ENCODE data around the gene GCC1. TPM values are rescaled to one million over a fixed set of nuclear protein-coding genes. Genes with fewer than 3 reads are reported as not detected.
A peak's percentile ranks its signal among the peaks of the same experiment; 100 is the strongest.

GCC1 gene
- total RNA-seq, 5 donors from 2014 or later (not counting 1 experiment from before 2014, with no cell fraction given): 23.8 to 29.9 (median 27.1) TPM

GRCh38 chr7:127587663-127588018, 2.2 kb upstream of the GCC1 start:
- Mint-ChIP-seq H3K36me3 (peaks cover 25% of the 10 kb centered on the region), H3K4me1 (peaks cover 57 to 67% (median 61%) of the 10 kb centered on the region in 3 donors), H3K27ac (peak overlapping the region in 1 of 2 donors; percentile 28), H3K9me3 (no peaks in the 10 kb centered on the region), H3K27me3 (no peaks in the 10 kb centered on the region), H3K4me3 (peak overlapping the region; percentile 86 to 91 (median 90))
- Histone ChIP-seq H3K27me3 (replicated peaks in 1 of 2; ENCODE audit: control insufficient read depth in 2 of 2, extremely low read depth in 1 of 2, insufficient read depth in 2 of 2, low read length in 1 of 2) (no peaks in the 10 kb centered on the region), H3K9me3 (no peaks in the 10 kb centered on the region), H3K27ac (ENCODE audit: low read length) (peak overlapping the region; percentile 58), H3K4me1 (ENCODE audit: control insufficient read depth in 1 of 2, extremely low read depth in 1 of 2, insufficient read depth in 2 of 2, low read length in 2 of 2) (peaks cover 20 to 57% of the 10 kb centered on the region in 2 experiments), H3K36me3 (ENCODE audit: control insufficient read depth in 2 of 2, extremely low read depth in 1 of 2, insufficient read depth in 1 of 2, low read length in 1 of 2) (peaks cover 9 to 34% of the 10 kb centered on the region in 2 donors), H3K4me3 (ENCODE audit: control insufficient read depth in 1 of 2, extremely low read depth in 1 of 2, low read length in 1 of 2) (peak overlapping the region; percentile 73 to 80)
- ChIA-PET POLR2A (interaction anchor here (0.6 to 1.1 kb wide), 4 partner anchors 79 to 229 kb away, joined by 3 to 4 read pairs (median 3); no protein-coding TSS in a partner anchor), CTCF (interaction anchor here in 1 of 2 donors (1.1 kb wide), 1 partner anchor 73 kb away, joined by 3 read pairs; no protein-coding TSS in a partner anchor)
- WGBS (ENCODE audit: insufficient coverage): 81% methylated on average over 5 of the region's 20 CpGs
- ATAC-seq (replicated peaks in 1 of 4) (no peak), DNase-seq (no peak)

GRCh38 chr7:127586346-127586745, 950 bp upstream of the GCC1 start:
- Mint-ChIP-seq H3K4me3 (peak overlapping the region; percentile 86 to 91 (median 90)), H3K27ac (peak overlapping the region in 1 of 2 donors; percentile 24), H3K27me3 (no peaks in the 10 kb centered on the region), H3K9me3 (no peaks in the 10 kb centered on the region), H3K4me1 (peaks cover 70 to 77% (median 70%) of the 10 kb centered on the region in 3 donors), H3K36me3 (peaks cover 28% of the 10 kb centered on the region)
- Histone ChIP-seq H3K36me3 (ENCODE audit: control insufficient read depth in 2 of 2, extremely low read depth in 1 of 2, insufficient read depth in 1 of 2, low read length in 1 of 2) (peaks cover 10 to 41% of the 10 kb centered on the region in 2 donors), H3K4me3 (ENCODE audit: control insufficient read depth in 1 of 2, extremely low read depth in 1 of 2, low read length in 1 of 2) (no peak overlapping the region), H3K27me3 (replicated peaks in 1 of 2; ENCODE audit: control insufficient read depth in 2 of 2, extremely low read depth in 1 of 2, insufficient read depth in 2 of 2, low read length in 1 of 2) (no peaks in the 10 kb centered on the region), H3K4me1 (ENCODE audit: control insufficient read depth in 1 of 2, extremely low read depth in 1 of 2, insufficient read depth in 2 of 2, low read length in 2 of 2) (peaks cover 21 to 70% of the 10 kb centered on the region in 2 experiments), H3K9me3 (no peaks in the 10 kb centered on the region), H3K27ac (ENCODE audit: low read length) (no peak overlapping the region)
- ATAC-seq (replicated peaks in 1 of 4) (no peak), DNase-seq (no peak)
- WGBS (ENCODE audit: insufficient coverage): 80% methylated on average over 1 of the region's 2 CpGs
- ChIA-PET POLR2A (interaction anchor here in 1 of 2 donors (1.4 kb wide), 1 partner anchor 194 kb away, joined by 7 read pairs; the partner anchor contains the start of gene ZNF800), CTCF (interaction anchor here in 1 of 2 donors (1.0 kb wide), 1 partner anchor 238 kb away, joined by 3 read pairs; no protein-coding TSS in a partner anchor)

GRCh38 chr7:127584648-127585043, 750 bp downstream of the GCC1 start:
- peak overlapping the region; percentile 86 to 92 for H3K4me3 ChIP-seq (ENCODE audit: control insufficient read depth in 1 of 2, extremely low read depth in 1 of 2, low read length in 1 of 2)
- Mint-ChIP-seq H3K27ac (peak overlapping the region in 1 of 2 donors; percentile 93), H3K36me3 (peaks cover 30% of the 10 kb centered on the region), H3K27me3 (no peaks in the 10 kb centered on the region), H3K4me3 (peak overlapping the region; percentile 86 to 91 (median 90)), H3K9me3 (no peaks in the 10 kb centered on the region), H3K4me1 (peaks cover 77 to 83% (median 80%) of the 10 kb centered on the region in 3 donors)
- H3K36me3 ChIP-seq (ENCODE audit: control insufficient read depth in 2 of 2, extremely low read depth in 1 of 2, insufficient read depth in 1 of 2, low read length in 1 of 2): peaks cover 10 to 39% of the 10 kb centered on the region in 2 donors
- POLR2A ChIA-PET: no interaction called here
- DNase-seq (no peak), ATAC-seq (replicated peaks in 1 of 4) (no peak)
- WGBS (ENCODE audit: insufficient coverage): 42% methylated on average over 12 of the region's 12 CpGs
- CTCF ChIA-PET: interaction anchor here in 1 of 2 donors (0.9 kb wide), 1 partner anchor 875 kb away, joined by 3 read pairs; no protein-coding TSS in a partner anchor
- H3K27ac ChIP-seq (ENCODE audit: low read length): no peak overlapping the region
- H3K9me3 ChIP-seq: no peaks in the 10 kb centered on the region
- peaks cover 21 to 69% of the 10 kb centered on the region in 2 experiments for H3K4me1 ChIP-seq (ENCODE audit: control insufficient read depth in 1 of 2, extremely low read depth in 1 of 2, insufficient read depth in 2 of 2, low read length in 2 of 2)
- H3K27me3 ChIP-seq (replicated peaks in 1 of 2; ENCODE audit: control insufficient read depth in 2 of 2, extremely low read depth in 1 of 2, insufficient read depth in 2 of 2, low read length in 1 of 2): no peaks in the 10 kb centered on the region

- Mint-ChIP-seq H3K4me3 (peak overlapping the region in 1 of 3 donors; percentile 91), H3K9me3 (no peaks in the 10 kb centered on the region), H3K4me1 (peaks cover 73 to 81% (median 76%) of the 10 kb centered on the region in 3 donors), H3K36me3 (peaks cover 46% of the 10 kb centered on the region), H3K27ac (no peak overlapping the region), H3K27me3 (no peaks in the 10 kb centered on the region)
- POLR2A ChIA-PET: interaction anchor here in 1 of 2 donors (0.5 kb wide), 1 partner anchor 146 kb away, joined by 3 read pairs; no protein-coding TSS in a partner anchor
- ATAC-seq (replicated peaks in 1 of 4): no peak
- Histone ChIP-seq H3K27me3 (replicated peaks in 1 of 2; ENCODE audit: control insufficient read depth in 2 of 2, extremely low read depth in 1 of 2, insufficient read depth in 2 of 2, low read length in 1 of 2) (no peaks in the 10 kb centered on the region), H3K9me3 (no peaks in the 10 kb centered on the region), H3K4me3 (ENCODE audit: control insufficient read depth in 1 of 2, extremely low read depth in 1 of 2, low read length in 1 of 2) (no peak overlapping the region), H3K27ac (ENCODE audit: low read length) (no peak overlapping the region), H3K36me3 (ENCODE audit: control insufficient read depth in 2 of 2, extremely low read depth in 1 of 2, insufficient read depth in 1 of 2, low read length in 1 of 2) (peaks cover 10 to 52% of the 10 kb centered on the region in 2 donors), H3K4me1 (ENCODE audit: control insufficient read depth in 1 of 2, extremely low read depth in 1 of 2, insufficient read depth in 2 of 2, low read length in 2 of 2) (peaks cover 21 to 50% of the 10 kb centered on the region in 2 experiments)
- 99% methylated on average over 14 of the region's 14 CpGs for WGBS (ENCODE audit: insufficient coverage)
- no peak for DNase-seq
- CTCF ChIA-PET: interaction anchor here (0.5 to 0.6 kb wide), 2 partner anchors 79 to 760 kb away, joined by 3 read pairs; no protein-coding TSS in a partner anchor
Observed at GRCh38 chr7:127582361-127582760, 3.0 kb downstream of the GCC1 start.

GRCh38 chr7:127581716-127582115, 3.7 kb downstream of the GCC1 start:
- Histone ChIP-seq H3K27ac (ENCODE audit: low read length) (no peak overlapping the region), H3K4me3 (ENCODE audit: control insufficient read depth in 1 of 2, extremely low read depth in 1 of 2, low read length in 1 of 2) (no peak overlapping the region), H3K27me3 (replicated peaks in 1 of 2; ENCODE audit: control insufficient read depth in 2 of 2, extremely low read depth in 1 of 2, insufficient read depth in 2 of 2, low read length in 1 of 2) (no peaks in the 10 kb centered on the region), H3K36me3 (ENCODE audit: control insufficient read depth in 2 of 2, extremely low read depth in 1 of 2, insufficient read depth in 1 of 2, low read length in 1 of 2) (peaks cover 10 to 52% of the 10 kb centered on the region in 2 donors), H3K4me1 (ENCODE audit: control insufficient read depth in 1 of 2, extremely low read depth in 1 of 2, insufficient read depth in 2 of 2, low read length in 2 of 2) (peaks cover 21 to 49% of the 10 kb centered on the region in 2 experiments), H3K9me3 (no peaks in the 10 kb centered on the region)
- DNase-seq (no peak), ATAC-seq (replicated peaks in 1 of 4) (no peak)
- Mint-ChIP-seq H3K4me3 (peak overlapping the region in 1 of 3 donors; percentile 91), H3K27me3 (no peaks in the 10 kb centered on the region), H3K36me3 (peaks cover 49% of the 10 kb centered on the region), H3K9me3 (no peaks in the 10 kb centered on the region), H3K27ac (no peak overlapping the region), H3K4me1 (peaks cover 71 to 76% (median 75%) of the 10 kb centered on the region in 3 donors)
- POLR2A ChIA-PET: no interaction called here
- 90% methylated on average over 1 of the region's 1 CpG for WGBS (ENCODE audit: insufficient coverage)
- CTCF ChIA-PET: no interaction called here

- H3K4me3 Mint-ChIP-seq: no peak overlapping the region
- POLR2A ChIA-PET: no interaction called here
- H3K36me3 Mint-ChIP-seq: peaks cover 55% of the 10 kb centered on the region
- Histone ChIP-seq H3K27ac (ENCODE audit: low read length) (no peak overlapping the region), H3K4me1 (ENCODE audit: control insufficient read depth in 1 of 2, extremely low read depth in 1 of 2, insufficient read depth in 2 of 2, low read length in 2 of 2) (peaks cover 19 to 43% of the 10 kb centered on the region in 2 experiments), H3K9me3 (no peaks in the 10 kb centered on the region), H3K36me3 (ENCODE audit: control insufficient read depth in 2 of 2, extremely low read depth in 1 of 2, insufficient read depth in 1 of 2, low read length in 1 of 2) (peaks cover 10 to 54% of the 10 kb centered on the region in 2 donors), H3K27me3 (replicated peaks in 1 of 2; ENCODE audit: control insufficient read depth in 2 of 2, extremely low read depth in 1 of 2, insufficient read depth in 2 of 2, low read length in 1 of 2) (no peaks in the 10 kb centered on the region), H3K4me3 (ENCODE audit: control insufficient read depth in 1 of 2, extremely low read depth in 1 of 2, low read length in 1 of 2) (no peak overlapping the region)
- H3K27me3 Mint-ChIP-seq: no peaks in the 10 kb centered on the region
- CTCF ChIA-PET: no interaction called here
- peaks cover 60 to 67% (median 64%) of the 10 kb centered on the region in 3 donors for H3K4me1 Mint-ChIP-seq
- H3K27ac Mint-ChIP-seq: no peak overlapping the region
- H3K9me3 Mint-ChIP-seq: no peaks in the 10 kb centered on the region
- DNase-seq: no peak
- ATAC-seq (replicated peaks in 1 of 4): no peak
Observed at GRCh38 chr7:127580612-127581011, 4.8 kb downstream of the GCC1 start.

Measured in T-cell (primary cell).